Measurements from ENCODE around the gene HSPB2.

Gene HSPB2

GRCh38 chr11:111941963-111942362, 29.4 kb downstream of the HSPB2 start:
- no peak for DNase-seq

GRCh38 chr11:111942829-111943228, 30.3 kb downstream of the HSPB2 start:
- no peak for DNase-seq

- DNase-seq, result no peak
Observed at GRCh38 chr11:111944139-111944538, 31.6 kb downstream of the HSPB2 start.

GRCh38 chr11:111944651-111945051, 32.1 kb downstream of the HSPB2 start:
- DNase-seq, result no peak

- DNase-seq, result no peak
Observed at GRCh38 chr11:111945198-111945597, 32.7 kb downstream of the HSPB2 start.

- no peak for DNase-seq
Observed at GRCh38 chr11:111946499-111946898, 34.0 kb downstream of the HSPB2 start.

- DNase-seq, result no peak
Observed at GRCh38 chr11:111947143-111947542, 34.6 kb downstream of the HSPB2 start.

GRCh38 chr11:111949519-111950426, 37.2 kb downstream of the HSPB2 start:
- DNase-seq, result no peak

GRCh38 chr11:111951565-111951964, 39.0 kb downstream of the HSPB2 start:
- no peak for DNase-seq

GRCh38 chr11:111954154-111954553, 41.6 kb downstream of the HSPB2 start:
- DNase-seq, result no peak

- DNase-seq, result no peak
Observed at GRCh38 chr11:111957663-111958444, 45.3 kb downstream of the HSPB2 start.

GRCh38 chr11:111960916-111961315, 48.4 kb downstream of the HSPB2 start:
- DNase-seq, result no peak

GRCh38 chr11:111961389-111962300, 49.1 kb downstream of the HSPB2 start:
- DNase-seq, result no peak

Data from activated CD8-positive, alpha-beta memory T cell treated with anti-CD3 and anti-CD28 coated beads, Interleukin-2, amount 50 U/mL, for 4 hours (primary cell).